ENCODE measurements around the gene CEP152.

- no peak for TF ChIP-seq EZH2 (IDR thresholded peaks at IDR 0.05)
- no peak for TF ChIP-seq FOXP2 (optimal IDR thresholded peaks at IDR 0.05; ENCODE audit: control extremely low read depth, extremely low read length, insufficient read depth)
Measured at GRCh38 chr15:48834756-48835155, 23.9 kb upstream of the CEP152 start.

Measured in SK-N-MC (cell line).